ENCODE measurements around the gene RPL15.

GRCh38 chr3:23909341-23909740 is 7.6 kb upstream of the RPL15 start:
- TF ChIP-seq CTCF (IDR thresholded peaks at IDR 0.05; ENCODE audit: low read depth, low read length, missing input control) (no peak), SP1 (IDR thresholded peaks at IDR 0.05) (no peak), FOXA2 (IDR thresholded peaks at IDR 0.05) (no peak), GABPA (IDR thresholded peaks at IDR 0.05 in 1 of 2, conservative IDR thresholded peaks at IDR 0.05 in 1 of 2) (no peak), ATF3 (IDR thresholded peaks at IDR 0.05) (no peak), RAD21 (IDR thresholded peaks at IDR 0.05) (no peak), MAX (IDR thresholded peaks at IDR 0.05) (no peak), REST (IDR thresholded peaks at IDR 0.05) (no peak), FOXA1 (IDR thresholded peaks at IDR 0.05) (no peak), ZBTB33 (IDR thresholded peaks at IDR 0.05) (no peak)

Measured in liver (tissue), 3 donors.